ENCODE measurements around the gene ANG.

Gene ANG

DNA sequence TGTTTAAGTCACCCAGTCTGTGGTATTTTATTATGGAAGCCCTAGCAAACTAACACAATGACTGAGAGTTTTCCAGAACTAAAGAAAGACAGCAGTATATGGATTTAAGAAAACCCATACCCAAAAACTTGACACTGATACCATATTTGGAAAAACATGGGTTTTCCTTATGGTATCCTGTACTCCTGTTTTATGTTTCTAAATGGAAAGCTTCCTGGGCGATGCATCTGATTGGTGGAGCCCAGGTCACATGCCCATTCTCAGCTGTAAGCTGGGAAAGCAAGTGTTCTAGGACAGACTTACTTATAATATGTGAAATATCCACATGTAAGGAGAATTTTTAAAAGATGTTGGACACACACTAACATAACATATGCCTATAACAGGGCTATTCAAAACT is 8.7 kb upstream of the ANG start (continued):
- TF ChIP-seq ZNF518A (tag by site-specific recombination; conservative IDR thresholded peaks at IDR 0.05; ENCODE audit: low read depth), result 0 out of 2 replicates have a peak, but pooled peaks have one; percentile 18
- TF ChIP-seq GLI2 (tag by site-specific recombination; IDR thresholded peaks at IDR 0.05; ENCODE audit: borderline replicate concordance, low read depth), result no peak
- TF ChIP-seq ZSCAN18 (tag by site-specific recombination; IDR thresholded peaks at IDR 0.05), result no peak

GRCh38 chr14:20680363-20680762 is 8.2 kb upstream of the ANG start:
- H3K4me1 ChIP-seq (ENCODE audit: control insufficient read depth, insufficient read depth, low read length), result no peaks in the 10 kb centered on the region; the same call in 1 of the 2 replicates
- H3K9me3 ChIP-seq (ENCODE audit: control insufficient read depth, insufficient read depth, low read depth, low read length), result no peaks in the 10 kb centered on the region
- POLR2A ChIA-PET, result interaction anchor here (1.6 to 4.8 kb wide), 4 partner anchors 17 to 67 kb away, joined by 4 to 40 read pairs (median 16); no protein-coding TSS in a partner anchor
- H3K4me3 ChIP-seq (ENCODE audit: low read depth, low read length), result peak overlapping the region; percentile 68
- CTCF ChIA-PET, result interaction anchor here (0.6 to 2.9 kb wide), 12 partner anchors 12 to 1946 kb away, joined by 3 to 13 read pairs (median 3); partner anchors contain the start of genes APEX1 and OSGEP
- peak overlapping the region; percentile 96; the same call in 1 of the 2 replicates for H3K27ac ChIP-seq (ENCODE audit: extremely low read depth, low read depth, low read length)
- TF ChIP-seq ZBTB20 (tag by site-specific recombination; IDR thresholded peaks at IDR 0.05) (peak; percentile 52; the same call in 1 of the 2 replicates), PRDM1 (tag by site-specific recombination; IDR thresholded peaks at IDR 0.05) (peak; percentile 81), ZNF707 (tag by site-specific recombination; IDR thresholded peaks at IDR 0.05) (no peak)
- no peaks in the 10 kb centered on the region for H3K36me3 ChIP-seq (ENCODE audit: control insufficient read depth in 2 of 2, insufficient read depth in 1 of 2, low read length in 2 of 2)

DNA sequence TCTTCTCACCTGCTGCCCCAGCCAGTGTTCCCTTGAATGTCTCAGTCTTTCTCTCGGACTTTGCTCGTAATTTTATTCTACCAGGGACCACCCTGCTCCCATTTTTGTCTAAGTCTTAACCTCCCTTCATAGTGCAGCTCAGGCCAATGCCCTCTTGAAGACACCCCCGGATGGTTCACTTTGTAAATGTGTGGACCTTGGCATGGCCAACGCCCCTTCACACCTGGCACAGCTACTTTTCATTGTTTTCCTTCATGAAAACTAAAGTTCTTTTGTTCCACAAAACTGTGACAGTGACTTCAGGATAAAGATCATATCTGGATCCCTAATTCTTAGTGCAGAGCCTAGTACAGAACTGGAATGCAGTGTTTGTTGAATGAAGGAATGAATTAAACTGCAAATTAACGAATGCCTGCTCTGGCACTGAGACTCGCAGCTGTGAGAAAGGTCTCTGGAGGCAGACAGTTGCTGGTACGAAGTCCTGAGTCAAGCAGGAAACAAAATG is 7.7 kb upstream of the ANG start:
- no peak for TF ChIP-seq OSR2 (tag by site-specific recombination; IDR thresholded peaks at IDR 0.05)
- no peak for TF ChIP-seq ZNF514 (tag by site-specific recombination; IDR thresholded peaks at IDR 0.05)
- TF ChIP-seq ZNF600 (tag by site-specific recombination; IDR thresholded peaks at IDR 0.05), result 0 out of 2 replicates have a peak, but pooled peaks have one; percentile 8
- TF ChIP-seq MYNN (tag by site-specific recombination; IDR thresholded peaks at IDR 0.05; ENCODE audit: borderline replicate concordance), result no peak
- TF ChIP-seq HOXC10 (CRISPR knock-in tag; IDR thresholded peaks at IDR 0.05), result no peak
- no peak for TF ChIP-seq ZNF530 (tag by site-specific recombination; IDR thresholded peaks at IDR 0.05; ENCODE audit: low read depth)
- no peak for TF ChIP-seq ZNF248 (tag by site-specific recombination; IDR thresholded peaks at IDR 0.05)

More for the DNA sequence above, 7.7 kb upstream of the ANG start:
- peak overlapping the region; percentile 96 for H3K27ac ChIP-seq (ENCODE audit: extremely low read depth, low read depth, low read length)
- ChIA-PET POLR2A (interaction anchor here (0.7 to 4.8 kb wide), 9 partner anchors 12 to 338 kb away, joined by 3 to 40 read pairs (median 5); partner anchors contain the start of genes APEX1, OSGEP, PARP2 and PNP), CTCF (interaction anchor here (0.7 to 2.9 kb wide), 8 partner anchors 10 to 330 kb away, joined by 3 to 13 read pairs (median 6); partner anchors contain the start of genes APEX1 and OSGEP)
- H3K36me3 ChIP-seq (ENCODE audit: control insufficient read depth in 2 of 2, insufficient read depth in 1 of 2, low read length in 2 of 2), result no peaks in the 10 kb centered on the region
- H3K4me1 ChIP-seq (ENCODE audit: control insufficient read depth, insufficient read depth, low read length), result no peaks in the 10 kb centered on the region; the same call in 1 of the 2 replicates
- H3K4me3 ChIP-seq (ENCODE audit: low read depth, low read length), result peak overlapping the region; percentile 68
- H3K9me3 ChIP-seq (ENCODE audit: control insufficient read depth, insufficient read depth, low read depth, low read length), result no peaks in the 10 kb centered on the region
